ENCODE data around the gene MYO1D. TPM values are rescaled to one million over a fixed set of nuclear protein-coding genes. Genes with fewer than 3 reads are reported as not detected.

The MYO1D gene
- total and polyA plus RNA-seq, 2 donors (not counting 1 experiment from before 2014, with no cell fraction given): 5.4 to 26.7 TPM

DNA sequence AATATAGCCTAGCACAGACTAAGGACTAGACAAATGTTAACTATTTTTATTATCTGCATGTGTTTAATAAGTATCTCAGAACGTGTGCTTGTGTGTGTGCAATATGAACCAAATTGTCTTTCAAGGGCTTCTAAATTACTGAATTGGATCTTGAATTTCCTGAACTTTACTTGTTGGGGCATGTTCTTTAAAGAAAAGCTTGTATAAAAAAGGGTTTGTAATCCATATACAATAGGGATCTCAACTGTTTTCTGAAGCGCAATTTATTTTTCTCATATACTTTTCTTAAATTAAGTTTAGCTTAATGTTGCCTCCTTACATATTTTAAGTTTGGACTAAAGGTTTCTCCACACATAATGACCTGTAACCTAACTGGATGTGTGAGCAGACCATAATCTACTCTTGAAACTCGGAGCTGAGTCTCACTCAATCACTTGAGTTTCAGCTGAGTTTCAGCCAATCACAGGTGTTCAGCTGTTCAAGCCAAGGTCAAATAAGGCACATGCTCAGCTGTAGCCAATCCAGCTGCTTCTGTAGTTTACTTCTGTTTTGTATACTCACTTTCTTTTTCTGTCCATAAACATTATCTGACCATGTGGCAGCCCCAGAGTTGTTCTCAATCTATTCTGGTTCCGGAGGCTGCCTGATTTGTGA is 317.8 kb downstream of the MYO1D start:
- Histone ChIP-seq H2AFZ (ENCODE audit: insufficient read depth, low read depth, low read length, poor library complexity, severe bottlenecking) (no peak overlapping the region), H3K27ac (ENCODE audit: low read length in 2 of 2) (peak overlapping the region; percentile 69 to 76), H3K9ac (ENCODE audit: low read length) (no peak overlapping the region), H4K20me1 (ENCODE audit: control insufficient read depth, insufficient read depth, low read length, poor library complexity, severe bottlenecking) (no peaks in the 10 kb centered on the region), H3K4me3 (ENCODE audit: control extremely low read depth in 1 of 5, extremely low read depth in 1 of 5, insufficient read depth in 1 of 5, low read depth in 2 of 5, low read length in 4 of 5) (no peak overlapping the region), H3K4me2 (replicated peaks; ENCODE audit: low read depth, low read length, poor library complexity, severe bottlenecking) (peak overlapping the region; percentile 59), H3K79me2 (ENCODE audit: control insufficient read depth, insufficient read depth, low read length) (no peaks in the 10 kb centered on the region), H3K36me3 (replicated peaks in 1 of 2; ENCODE audit: control extremely low read depth in 1 of 2, control insufficient read depth in 1 of 2, extremely low read depth in 1 of 2, insufficient read depth in 2 of 2, low read length in 1 of 2) (no peaks in the 10 kb centered on the region), H3K4me1 (ENCODE audit: control insufficient read depth in 2 of 2, insufficient read depth in 2 of 2, low read length in 2 of 2) (peaks cover 41% of the 10 kb centered on the region in 2 donors), H3K9me3 (ENCODE audit: control extremely low read depth in 1 of 3, control insufficient read depth in 2 of 3, insufficient read depth in 1 of 3, low read length in 2 of 3) (no peaks in the 10 kb centered on the region), H3K27me3 (replicated peaks in 1 of 4; ENCODE audit: control extremely low read depth in 1 of 4, control insufficient read depth in 3 of 4, insufficient read depth in 4 of 4, low read length in 3 of 4) (no peaks in the 10 kb centered on the region)
- peaks cover 42% of the 10 kb centered on the region for H3K4me1 Mint-ChIP-seq
- no peaks in the 10 kb centered on the region for H3K27me3 Mint-ChIP-seq
- TF ChIP-seq, protein P1, sequence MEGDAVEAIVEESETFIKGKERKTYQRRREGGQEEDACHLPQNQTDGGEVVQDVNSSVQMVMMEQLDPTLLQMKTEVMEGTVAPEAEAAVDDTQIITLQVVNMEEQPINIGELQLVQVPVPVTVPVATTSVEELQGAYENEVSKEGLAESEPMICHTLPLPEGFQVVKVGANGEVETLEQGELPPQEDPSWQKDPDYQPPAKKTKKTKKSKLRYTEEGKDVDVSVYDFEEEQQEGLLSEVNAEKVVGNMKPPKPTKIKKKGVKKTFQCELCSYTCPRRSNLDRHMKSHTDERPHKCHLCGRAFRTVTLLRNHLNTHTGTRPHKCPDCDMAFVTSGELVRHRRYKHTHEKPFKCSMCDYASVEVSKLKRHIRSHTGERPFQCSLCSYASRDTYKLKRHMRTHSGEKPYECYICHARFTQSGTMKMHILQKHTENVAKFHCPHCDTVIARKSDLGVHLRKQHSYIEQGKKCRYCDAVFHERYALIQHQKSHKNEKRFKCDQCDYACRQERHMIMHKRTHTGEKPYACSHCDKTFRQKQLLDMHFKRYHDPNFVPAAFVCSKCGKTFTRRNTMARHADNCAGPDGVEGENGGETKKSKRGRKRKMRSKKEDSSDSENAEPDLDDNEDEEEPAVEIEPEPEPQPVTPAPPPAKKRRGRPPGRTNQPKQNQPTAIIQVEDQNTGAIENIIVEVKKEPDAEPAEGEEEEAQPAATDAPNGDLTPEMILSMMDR (IDR thresholded peaks at IDR 0.05): no peak
- no peak for TF ChIP-seq EZH2 (IDR thresholded peaks at IDR 0.05; ENCODE audit: borderline replicate concordance, insufficient read depth, low read depth, low read length, poor library complexity, severe bottlenecking)
- DNase-seq (peak; percentile 50), ATAC-seq (ENCODE audit: low read depth) (no peak)
- H3K9me3 Mint-ChIP-seq (ENCODE audit: insufficient read depth): no peaks in the 10 kb centered on the region
- WGBS (ENCODE audit: insufficient coverage): 50% methylated on average over 2 of the region's 4 CpGs
- peak overlapping the region; percentile 75 for H3K27ac Mint-ChIP-seq
- H3K4me3 Mint-ChIP-seq: peak overlapping the region; percentile 52
- ChIA-PET POLR2A (no interaction called here), CTCF (interaction anchor here (1.0 to 1.5 kb wide), 2 partner anchors 71 to 75 kb away, joined by 3 to 6 read pairs; no protein-coding TSS in a partner anchor)
- intact Hi-C loops (cut with micrococcal nuclease): loop anchor here (2.0 kb wide), 2 partner anchors 36 to 70 kb away; no protein-coding TSS in a partner anchor

DNA sequence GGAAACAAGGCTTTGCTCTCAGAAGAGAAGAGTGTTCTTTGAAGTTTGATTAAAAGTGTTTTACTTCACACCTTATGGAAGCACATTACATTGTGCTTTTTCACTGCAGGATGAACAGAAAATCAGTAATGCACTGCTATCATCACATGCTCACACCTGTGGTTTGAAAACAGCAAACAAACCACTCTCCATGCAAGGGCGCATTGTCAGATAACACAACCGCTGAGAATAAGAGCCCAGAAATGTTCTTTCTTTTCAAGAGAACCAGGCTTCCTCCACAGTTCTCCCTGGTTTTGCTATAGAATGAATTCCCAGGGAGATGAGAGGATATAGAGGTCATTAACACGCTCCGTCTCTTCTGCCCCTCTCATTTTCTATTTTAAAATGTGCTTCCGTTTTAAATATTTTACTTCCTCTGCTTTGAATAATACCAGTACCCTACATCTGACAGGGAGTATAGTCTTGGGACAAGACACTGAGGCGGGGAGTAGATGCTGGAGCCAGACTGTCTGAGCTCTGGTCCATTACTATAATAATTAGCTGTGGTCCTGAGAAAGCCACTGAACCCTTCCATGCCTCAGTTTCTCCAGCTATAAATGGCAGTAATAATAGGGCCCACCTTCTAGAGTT is 318.5 kb downstream of the MYO1D start:
- Mint-ChIP-seq H3K9me3 (ENCODE audit: insufficient read depth) (no peaks in the 10 kb centered on the region), H3K27me3 (no peaks in the 10 kb centered on the region), H3K27ac (peak overlapping the region; percentile 75), H3K4me3 (peak overlapping the region; percentile 52), H3K4me1 (peaks cover 47% of the 10 kb centered on the region)
- peaks cover 42 to 43% of the 10 kb centered on the region in 2 donors for H3K4me1 ChIP-seq (ENCODE audit: control insufficient read depth in 2 of 2, insufficient read depth in 2 of 2, low read length in 2 of 2)
- CTCF ChIA-PET: interaction anchor here (1.0 to 1.5 kb wide), 2 partner anchors 70 to 75 kb away, joined by 3 to 6 read pairs; no protein-coding TSS in a partner anchor
- peak overlapping the region; percentile 59 for H3K4me2 ChIP-seq (replicated peaks; ENCODE audit: low read depth, low read length, poor library complexity, severe bottlenecking)
- intact Hi-C loops (cut with micrococcal nuclease): loop anchor here (2.0 kb wide), 2 partner anchors 36 to 70 kb away; no protein-coding TSS in a partner anchor
- peak overlapping the region; percentile 35 for H2AFZ ChIP-seq (ENCODE audit: insufficient read depth, low read depth, low read length, poor library complexity, severe bottlenecking)
- H3K27me3 ChIP-seq (replicated peaks in 1 of 4; ENCODE audit: control extremely low read depth in 1 of 4, control insufficient read depth in 3 of 4, insufficient read depth in 4 of 4, low read length in 3 of 4): no peaks in the 10 kb centered on the region
- H3K9me3 ChIP-seq (ENCODE audit: control extremely low read depth in 1 of 3, control insufficient read depth in 2 of 3, insufficient read depth in 1 of 3, low read length in 2 of 3): no peaks in the 10 kb centered on the region
- H3K79me2 ChIP-seq (ENCODE audit: control insufficient read depth, insufficient read depth, low read length): no peaks in the 10 kb centered on the region
- peak overlapping the region; percentile 69 to 76 for H3K27ac ChIP-seq (ENCODE audit: low read length in 2 of 2)
- POLR2A ChIA-PET: no interaction called here
- peak; percentile 46 for ATAC-seq (ENCODE audit: low read depth)
- H4K20me1 ChIP-seq (ENCODE audit: control insufficient read depth, insufficient read depth, low read length, poor library complexity, severe bottlenecking): no peaks in the 10 kb centered on the region
- WGBS (ENCODE audit: insufficient coverage): 50% methylated on average over 1 of the region's 6 CpGs
- H3K4me3 ChIP-seq (ENCODE audit: control extremely low read depth in 1 of 5, extremely low read depth in 1 of 5, insufficient read depth in 1 of 5, low read depth in 2 of 5, low read length in 4 of 5): peak overlapping the region in 2 of 5 experiments; percentile 0 to 21
- H3K36me3 ChIP-seq (replicated peaks in 1 of 2; ENCODE audit: control extremely low read depth in 1 of 2, control insufficient read depth in 1 of 2, extremely low read depth in 1 of 2, insufficient read depth in 2 of 2, low read length in 1 of 2): no peaks in the 10 kb centered on the region
- H3K9ac ChIP-seq (ENCODE audit: low read length): peak overlapping the region; percentile 41
- peak; percentile 47 for DNase-seq
- TF ChIP-seq, protein P1 (IDR thresholded peaks at IDR 0.05): no peak
- TF ChIP-seq EZH2 (IDR thresholded peaks at IDR 0.05; ENCODE audit: borderline replicate concordance, insufficient read depth, low read depth, low read length, poor library complexity, severe bottlenecking): no peak
